HG03139 (cell line): ENCODE data around the gene ERC1.
A peak's percentile ranks its signal among the peaks of the same experiment; 100 is the strongest.

Experiments
- ATAC-seq: cut with Tn5 transposase; IDR thresholded peaks from one replicate; pipeline ENCODE4 v1.9.1; 2021; ENCODE audit not compliant: unreplicated experiment

ERC1 gene

GRCh38 chr12:990661-991349 lies at the start of gene ERC1:
Gene ERC1 (plus strand): TSS chr12:991223. CDS start chr12:1027904, 36,681 bp downstream.
- ATAC-seq: peak; percentile 62

- no peak for ATAC-seq
Observed at GRCh38 chr12:943051-943450, 48.0 kb upstream of the ERC1 start.

- ATAC-seq: no peak
Observed at GRCh38 chr12:944211-944610, 46.8 kb upstream of the ERC1 start.

- no peak for ATAC-seq
Observed at GRCh38 chr12:946212-946611, 44.8 kb upstream of the ERC1 start.

GRCh38 chr12:946631-947030 lies 44.4 kb upstream of the ERC1 start:
- no peak for ATAC-seq

- no peak for ATAC-seq
Observed at GRCh38 chr12:948238-948637, 42.8 kb upstream of the ERC1 start.

GRCh38 chr12:949453-950191 lies 41.4 kb upstream of the ERC1 start, which contains the start of gene RAD52:
Gene RAD52 (minus strand): TSS chr12:949694. CDS start chr12:933058, 16,636 bp downstream.
- ATAC-seq: peak; percentile 77

GRCh38 chr12:951176-951575 lies 39.8 kb upstream of the ERC1 start:
- ATAC-seq: no peak

- no peak for ATAC-seq
Observed at GRCh38 chr12:953776-954175, 37.2 kb upstream of the ERC1 start.

GRCh38 chr12:954741-955140 lies 36.3 kb upstream of the ERC1 start:
- ATAC-seq: no peak

GRCh38 chr12:955939-956338 lies 35.1 kb upstream of the ERC1 start:
- no peak for ATAC-seq

- ATAC-seq: peak; percentile 60
Observed at GRCh38 chr12:958588-959123, 32.4 kb upstream of the ERC1 start.

GRCh38 chr12:966724-967123 lies 24.3 kb upstream of the ERC1 start:
- no peak for ATAC-seq

- ATAC-seq: no peak
Observed at GRCh38 chr12:967641-968040, 23.4 kb upstream of the ERC1 start.

- ATAC-seq: no peak
Observed at GRCh38 chr12:968545-968944, 22.5 kb upstream of the ERC1 start.

- no peak for ATAC-seq
Observed at GRCh38 chr12:969821-970220, 21.2 kb upstream of the ERC1 start.

- no peak for ATAC-seq
Observed at GRCh38 chr12:971991-972390, 19.0 kb upstream of the ERC1 start.

GRCh38 chr12:974271-974862 lies 16.7 kb upstream of the ERC1 start:
- ATAC-seq: no peak

- no peak for ATAC-seq
Observed at GRCh38 chr12:976644-977043, 14.4 kb upstream of the ERC1 start.

GRCh38 chr12:977156-977555 lies 13.9 kb upstream of the ERC1 start:
- no peak for ATAC-seq

GRCh38 chr12:979349-979748 lies 11.7 kb upstream of the ERC1 start:
- ATAC-seq: no peak
